B cell (primary cell): Measurements from ENCODE around the gene SLC1A4. TPM values are rescaled to one million over a fixed set of nuclear protein-coding genes. Genes with fewer than 3 reads are reported as not detected.

Experiments
- ATAC-seq: fragments of 200-7000 bp; cut with Tn5 transposase; one replicate; pipeline ENCODE4 v1.10.0; 2021; ENCODE audit warnings: low read depth, mild to moderate bottlenecking, moderate number of reproducible peaks, moderate library complexity
- CTCF ChIA-PET: fragments of 350-600 bp; sonication (Branson Sonifier 250); formaldehyde crosslinking; loops from one replicate; lab custom pipeline; 2021; ENCODE audit warnings: antibody characterized with exemption, inconsistent platforms; lab: Charles Lee
- POLR2A ChIA-PET: fragments of 350-600 bp; sonication (Branson Sonifier 250); formaldehyde crosslinking; loops from one replicate; lab custom pipeline; 2021; ENCODE audit warnings: antibody characterized with exemption; lab: Charles Lee
- DNase-seq: peaks from one replicate; pipeline ENCODE4 v3.0.0; 2013
- H2AFZ ChIP-seq: 2 replicates; pipeline ENCODE4 v1.6.1; 2012; ENCODE audit warnings: mild to moderate bottlenecking, low read depth, low read length; ENCODE audit not compliant: insufficient read depth, poor library complexity, severe bottlenecking
- H3K27ac ChIP-seq, 2 donors: 1 replicate in 1 of 2; 2 replicates in 1 of 2; pipeline ENCODE4 v1.5.1; 2012 to 2013; ENCODE audit warnings: low read length in 2 of 2, mild to moderate bottlenecking in 2 of 2, moderate library complexity in 1 of 2
- H3K27me3 ChIP-seq, 4 experiments: fragments of 200-600 bp in 1 of 4; sonication (generic) in 1 of 4; replicated peaks in 1 of 4; 1 replicate in 2 of 4; 2 replicates in 2 of 4; pipeline versions ENCODE4 v1.6.1 to v1.7.0; 2013 to 2016; ENCODE audit warnings: low read length in 3 of 4, mild to moderate bottlenecking in 2 of 4, mixed read lengths in 1 of 4, moderate library complexity in 1 of 4; ENCODE audit not compliant: insufficient read depth in 4 of 4, control insufficient read depth in 3 of 4; ENCODE audit errors: control extremely low read depth in 1 of 4
- H3K36me3 ChIP-seq, 2 experiments: replicated peaks in 1 of 2; 1 replicate in 1 of 2; 2 replicates in 1 of 2; pipeline versions ENCODE4 v1.6.1 to v1.7.1; 2013; ENCODE audit warnings: low read length in 1 of 2; ENCODE audit not compliant: insufficient read depth in 2 of 2, control insufficient read depth in 1 of 2; ENCODE audit errors: control extremely low read depth in 1 of 2, extremely low read depth in 1 of 2
- H3K4me1 ChIP-seq, 2 donors: fragments of 200-600 bp in 1 of 2; sonication (generic) in 1 of 2; 1 replicate in 1 of 2; 2 replicates in 1 of 2; pipeline versions ENCODE4 v1.5.1 to v1.6.1; 2013 to 2017; ENCODE audit warnings: low read length in 2 of 2; ENCODE audit not compliant: control insufficient read depth in 2 of 2, insufficient read depth in 2 of 2
- H3K4me2 ChIP-seq: replicated peaks from 2 replicates; pipeline ENCODE3; 2012; ENCODE audit warnings: mild to moderate bottlenecking, low read depth, low read length; ENCODE audit not compliant: poor library complexity, severe bottlenecking
- H3K4me3 ChIP-seq, 5 experiments: fragments of 200-600 bp in 1 of 5; sonication (generic) in 1 of 5; 1 replicate in 3 of 5; 2 replicates in 2 of 5; pipeline versions ENCODE4 v1.5.1 to v1.7.0; 2011 to 2016; ENCODE audit warnings: low read length in 4 of 5, mild to moderate bottlenecking in 4 of 5, low read depth in 2 of 5, control low read depth in 1 of 5, moderate library complexity in 1 of 5; ENCODE audit not compliant: insufficient read depth in 1 of 5; ENCODE audit errors: control extremely low read depth in 1 of 5, extremely low read depth in 1 of 5
- H3K79me2 ChIP-seq: fragments of 200-600 bp; sonication (generic); one replicate; pipeline ENCODE4 v1.6.0; 2016; ENCODE audit warnings: low read length; ENCODE audit not compliant: control insufficient read depth, insufficient read depth
- H3K9ac ChIP-seq: fragments of 200-600 bp; sonication (generic); 2 replicates; pipeline ENCODE4 v1.6.1; 2017; ENCODE audit warnings: mild to moderate bottlenecking, low read length, moderate library complexity
- H3K9me3 ChIP-seq, 3 donors: one replicate each; pipeline versions ENCODE4 v1.6.1 to v1.7.1; 2013; ENCODE audit warnings: low read length in 2 of 3; ENCODE audit not compliant: control insufficient read depth in 2 of 3, insufficient read depth in 1 of 3; ENCODE audit errors: control extremely low read depth in 1 of 3
- H4K20me1 ChIP-seq: 2 replicates; pipeline ENCODE4 v1.6.0; 2012; ENCODE audit warnings: mild to moderate bottlenecking, low read length; ENCODE audit not compliant: insufficient read depth, control insufficient read depth, poor library complexity, severe bottlenecking
- H3K27ac Mint-ChIP-seq: one replicate; pipeline ENCODE4 v1.8.0; 2021; ENCODE audit warnings: mixed read lengths
- H3K27me3 Mint-ChIP-seq: one replicate; pipeline ENCODE4 v1.8.0; 2021; ENCODE audit warnings: mixed read lengths
- H3K4me1 Mint-ChIP-seq: one replicate; pipeline ENCODE4 v1.8.0; 2021; ENCODE audit warnings: mixed read lengths
- H3K4me3 Mint-ChIP-seq: one replicate; pipeline ENCODE4 v1.8.0; 2021; ENCODE audit warnings: mixed read lengths
- H3K9me3 Mint-ChIP-seq: one replicate; pipeline ENCODE4 v1.8.0; 2022; ENCODE audit warnings: mixed read lengths; ENCODE audit not compliant: insufficient read depth
- CTCF ChIP-seq: fragments of 200-600 bp; IDR thresholded peaks from one replicate; pipeline ENCODE4 v1.8.0; 2022; ENCODE audit warnings: antibody characterized with exemption, mild to moderate bottlenecking
- EZH2 ChIP-seq: IDR thresholded peaks from 2 replicates; pipeline ENCODE4 v1.6.1; 2012; ENCODE audit warnings: borderline replicate concordance, low read depth, mild to moderate bottlenecking, moderate library complexity, low read length; ENCODE audit not compliant: insufficient read depth, poor library complexity, severe bottlenecking
- WGBS: methylation state at CpG from one replicate; pipeline ENCODE4 v1.1.5; 2013; ENCODE audit warnings: missing lambda C conversion rate; ENCODE audit not compliant: insufficient coverage; 5-methylcytosine and 5-hydroxymethylcytosine counted together
- intact Hi-C: fragments of 100-400 bp; cut with micrococcal nuclease; formaldehyde crosslinking; loops from one replicate; pipeline ENCODE4 v1.10.0; 2022
- polyA plus RNA-seq: library from polyadenylated mRNA; depleted of rRNA; stranded (reverse); fragments of >200 nt; gene quantifications from 2 replicates; pipeline ENCODE4 v1.2.3, GENCODE V29; 2012
- total RNA-seq, 2 donors: library from RNA; stranded (reverse); fragments of 120-200 nt in 1 of 2; gene quantifications; 1 replicate in 1 of 2; 2 replicates in 1 of 2; pipeline versions ENCODE4 v1.2.3 to v1.2.4, GENCODE V29; 2013 to 2022

The SLC1A4 gene
- total and polyA plus RNA-seq, 2 donors (not counting 1 experiment from before 2014, with no cell fraction given): 1.7 to 15.7 TPM

DNA sequence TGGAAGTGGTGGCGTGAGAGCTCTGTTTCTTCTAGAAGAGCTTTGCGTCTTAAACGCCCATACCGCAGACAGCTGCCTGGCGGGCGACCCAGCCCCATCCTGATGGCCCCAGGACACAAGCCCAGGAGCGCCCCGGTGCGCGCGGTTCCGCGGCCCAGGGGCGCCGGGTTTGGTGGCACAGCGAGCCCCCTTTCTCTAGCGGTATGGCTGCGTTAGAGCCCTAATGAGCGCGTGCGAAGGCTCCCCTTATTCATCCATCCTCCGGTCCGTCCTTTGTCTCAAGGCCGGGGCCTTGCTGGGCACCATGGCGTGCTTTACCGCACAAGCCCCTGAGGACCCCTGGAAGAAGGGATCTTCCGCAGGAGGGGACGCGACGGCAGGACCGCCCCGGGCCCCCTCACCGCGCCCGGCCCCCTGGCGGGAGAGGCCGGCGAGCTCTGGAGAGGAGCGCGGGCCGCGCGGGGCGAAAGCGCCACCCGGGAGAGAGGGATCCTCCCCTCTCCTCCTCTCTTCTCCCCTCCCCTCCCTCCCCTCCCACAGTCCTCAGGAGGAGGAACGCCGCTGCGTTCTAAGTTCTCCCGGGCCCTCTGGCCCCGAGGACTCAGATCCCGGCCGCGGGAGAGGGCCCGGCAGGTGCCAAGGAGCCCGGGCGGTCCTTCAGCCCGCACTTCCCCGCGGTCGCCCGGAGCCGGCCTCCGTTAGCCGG, 626 bp upstream of the SLC1A4 start:
- CTCF ChIA-PET: interaction anchor here (0.6 to 11.7 kb wide), 15 partner anchors 9 to 72 kb away, joined by 3 to 125 read pairs (median 4); partner anchors contain the start of gene CEP68
- Histone ChIP-seq H3K27ac (peak overlapping the region in 1 of 2 donors; percentile 53), H3K9ac (peak overlapping the region; percentile 90), H3K9me3 (peaks cover 0 to 1% (median 0%) of the 10 kb centered on the region in 3 donors), H2AFZ (peak overlapping the region; percentile 82), H3K36me3 (no peaks in the 10 kb centered on the region), H3K4me3 (peak overlapping the region; percentile 53 to 87 (median 81)), H3K79me2 (peaks cover 29% of the 10 kb centered on the region), H4K20me1 (no peaks in the 10 kb centered on the region), H3K4me1 (peaks cover 17 to 24% of the 10 kb centered on the region in 2 donors), H3K4me2 (peak overlapping the region; percentile 99), H3K27me3 (no peaks in the 10 kb centered on the region)
- H3K9me3 Mint-ChIP-seq: no peaks in the 10 kb centered on the region
- peak overlapping the region; percentile 92 for H3K4me3 Mint-ChIP-seq
- DNase-seq (peak; percentile 75), ATAC-seq (peak; percentile 33)
- intact Hi-C loops: loop anchor here (1.0 to 2.0 kb wide), 5 partner anchors 42 to 71 kb away; no protein-coding TSS in a partner anchor
- H3K4me1 Mint-ChIP-seq: peaks cover 37% of the 10 kb centered on the region
- TF ChIP-seq EZH2 (no peak), CTCF (peak; percentile 48)
- under 1% methylated on average over 65 of the region's 65 CpGs for WGBS
- H3K27me3 Mint-ChIP-seq: no peaks in the 10 kb centered on the region
- H3K27ac Mint-ChIP-seq: peak overlapping the region; percentile 84
- POLR2A ChIA-PET: interaction anchor here (0.6 to 1.7 kb wide), 5 partner anchors 43 to 312 kb away, joined by 3 to 11 read pairs (median 4); no protein-coding TSS in a partner anchor
